HUES6 (cell line): ENCODE results near the gene GPD2.

ENCODE experiments used
- H3K27ac ChIP-seq: 2 replicates; pipeline ENCODE4 v1.7.0; 2013; ENCODE audit warnings: low read depth, mild to moderate bottlenecking, low read length, inconsistent platforms
- H3K27me3 ChIP-seq: 2 replicates; pipeline ENCODE4 v1.6.1; 2013; ENCODE audit warnings: low read length; ENCODE audit not compliant: control insufficient read depth, insufficient read depth
- H3K36me3 ChIP-seq: 2 replicates; pipeline ENCODE4 v1.6.1; 2013; ENCODE audit warnings: low read length; ENCODE audit not compliant: control insufficient read depth, insufficient read depth
- H3K4me1 ChIP-seq: 2 replicates; pipeline ENCODE4 v1.6.1; 2013; ENCODE audit warnings: low read length; ENCODE audit not compliant: control insufficient read depth, insufficient read depth
- H3K4me3 ChIP-seq: 2 replicates; pipeline ENCODE4 v1.5.1; 2013; ENCODE audit warnings: low read depth, low read length
- H3K9ac ChIP-seq: one replicate; pipeline ENCODE4 v1.6.1; 2013; ENCODE audit warnings: mild to moderate bottlenecking, low read length
- H3K9me3 ChIP-seq: 2 replicates; pipeline ENCODE4 v1.6.1; 2013; ENCODE audit warnings: low read depth, low read length; ENCODE audit not compliant: control insufficient read depth, insufficient read depth

GPD2 gene

DNA sequence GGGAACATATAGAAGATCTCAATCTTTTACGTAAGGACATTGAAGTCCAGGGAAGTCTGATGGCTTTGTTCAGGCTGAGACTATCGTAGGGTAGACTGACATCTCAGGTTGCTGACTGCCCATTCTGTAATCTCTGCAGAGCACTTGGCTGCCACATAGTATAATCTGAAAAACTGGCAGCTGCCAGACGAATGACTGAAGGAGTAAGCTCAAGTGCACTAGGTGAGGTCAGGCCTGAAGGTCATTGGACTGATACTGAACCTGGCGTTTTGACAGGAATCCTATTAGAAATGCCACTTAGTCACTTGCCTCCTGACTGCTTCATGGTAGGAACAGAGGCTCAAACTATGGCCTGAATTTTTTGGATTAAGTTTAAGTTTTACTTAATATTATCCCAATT, 23.5 kb downstream of the GPD2 start:
- H3K9ac ChIP-seq: no peak overlapping the region
- 0 out of 2 replicates have a peak, but pooled peaks cover under 1% of the 10 kb centered on the region for H3K9me3 ChIP-seq
- no peaks in the 10 kb centered on the region for H3K27me3 ChIP-seq
- H3K36me3 ChIP-seq: no peaks in the 10 kb centered on the region
- H3K4me1 ChIP-seq: peaks cover 7% of the 10 kb centered on the region; the same call in 1 of the 2 replicates
- H3K27ac ChIP-seq: no peak overlapping the region
- H3K4me3 ChIP-seq: no peak overlapping the region

DNA sequence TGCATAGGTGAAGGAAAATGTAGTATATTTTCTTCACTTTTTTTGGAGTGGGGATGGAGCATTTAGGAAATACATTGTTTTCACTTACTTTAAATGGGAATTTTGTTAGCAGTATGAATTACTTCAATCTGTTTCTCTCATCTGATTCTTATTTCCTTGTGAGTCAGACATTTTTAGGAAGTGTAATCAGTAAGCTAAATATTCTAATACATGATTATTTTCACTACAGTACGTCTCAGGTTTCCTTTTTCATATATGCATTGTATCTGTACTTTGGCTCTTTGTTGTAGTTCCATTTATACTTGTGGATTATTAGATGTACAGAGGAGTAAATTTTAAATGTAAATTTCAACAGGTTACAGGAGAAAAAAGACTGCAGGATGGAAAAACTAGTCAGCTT, 27.9 kb downstream of the GPD2 start:
- Histone ChIP-seq H3K9ac (no peak overlapping the region), H3K27me3 (no peaks in the 10 kb centered on the region), H3K4me3 (no peak overlapping the region), H3K36me3 (no peaks in the 10 kb centered on the region), H3K4me1 (peaks cover 19% of the 10 kb centered on the region), H3K27ac (no peak overlapping the region), H3K9me3 (no peaks in the 10 kb centered on the region)

DNA sequence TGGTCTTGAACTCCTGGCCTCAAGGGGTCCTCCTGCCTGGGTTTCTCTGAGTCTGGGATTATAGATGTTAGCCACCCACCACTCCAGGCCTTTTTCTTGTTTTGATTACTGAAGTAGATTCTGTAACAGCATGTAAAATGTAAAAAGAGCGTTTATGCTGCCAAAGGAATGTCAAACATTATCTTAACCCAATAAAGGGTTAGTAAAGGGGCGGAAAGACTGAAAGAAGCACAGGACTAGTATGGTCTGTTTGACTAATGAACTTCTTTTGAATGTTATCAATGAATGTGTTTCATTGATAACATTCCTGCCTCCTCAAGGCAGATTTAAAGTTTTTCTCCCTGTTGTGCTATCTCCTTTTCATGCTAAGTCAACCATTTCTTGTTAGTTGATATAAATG, 29.4 kb downstream of the GPD2 start:
- Histone ChIP-seq H3K27me3 (no peaks in the 10 kb centered on the region), H3K9ac (no peak overlapping the region), H3K36me3 (no peaks in the 10 kb centered on the region), H3K27ac (0 out of 2 replicates have a peak overlapping the region, but pooled peaks have one; percentile 60), H3K4me1 (peaks cover 19% of the 10 kb centered on the region), H3K9me3 (no peaks in the 10 kb centered on the region), H3K4me3 (no peak overlapping the region)

DNA sequence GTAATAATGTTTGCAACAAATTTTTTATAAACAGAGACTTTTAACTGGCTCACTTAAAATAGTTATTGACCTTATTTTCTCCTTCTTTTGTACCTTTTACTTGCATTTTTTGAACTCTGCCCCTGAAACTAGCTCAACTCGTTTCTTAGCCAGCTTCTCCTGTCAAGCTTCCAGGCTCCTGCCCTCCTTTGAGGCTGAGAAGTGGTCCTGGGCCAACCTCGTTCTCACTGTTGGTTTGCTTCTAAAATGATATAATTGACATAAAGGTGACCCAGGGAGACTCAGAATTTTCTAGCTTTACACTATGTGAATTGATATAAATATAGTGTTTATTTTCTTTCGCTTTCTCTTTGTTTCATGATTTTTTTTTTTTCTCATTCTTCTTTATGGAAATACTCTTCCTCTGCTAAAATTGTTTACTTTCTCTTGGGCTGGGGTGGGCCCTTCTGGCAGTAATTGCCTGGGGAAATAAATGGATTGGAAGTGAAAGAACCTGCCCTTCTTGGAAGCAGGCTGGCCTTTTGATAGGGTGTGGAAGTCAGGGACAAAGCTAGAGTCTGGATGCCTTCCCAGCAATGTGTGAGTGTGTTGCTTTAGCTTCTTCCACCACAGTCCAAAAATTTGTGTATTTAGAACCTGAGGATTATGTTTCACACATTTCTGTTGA, 30.7 kb downstream of the GPD2 start:
- peaks cover 19% of the 10 kb centered on the region for H3K4me1 ChIP-seq
- H3K9ac ChIP-seq: no peak overlapping the region
- no peaks in the 10 kb centered on the region for H3K27me3 ChIP-seq

DNA sequence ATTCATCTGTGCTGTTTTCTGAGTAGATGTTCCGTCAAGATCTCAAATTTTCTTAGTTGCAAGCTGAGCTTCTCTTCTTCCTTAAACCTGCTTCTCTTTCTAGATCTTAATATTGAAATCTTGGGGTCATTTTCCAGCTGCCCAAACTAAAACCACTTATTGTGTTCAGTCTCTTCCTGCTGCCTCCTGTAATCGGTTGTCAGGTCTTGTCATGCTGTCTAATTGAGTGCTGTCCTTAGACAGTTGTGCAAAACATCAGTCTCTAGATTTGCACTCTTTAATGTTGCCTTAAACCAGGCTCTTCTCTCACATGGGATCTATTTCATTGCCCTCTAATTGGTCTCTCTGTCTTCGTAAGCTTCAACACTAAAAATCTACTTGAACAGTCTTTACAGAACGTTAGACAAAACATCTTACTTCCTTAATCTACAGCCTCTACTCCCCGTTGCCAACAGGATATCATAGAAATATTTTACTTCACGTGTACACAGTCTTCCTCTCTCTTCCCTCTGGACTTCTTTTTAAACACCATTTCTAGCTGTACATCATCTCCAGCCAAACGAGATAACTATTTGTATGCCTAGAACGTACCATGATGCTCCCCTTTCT, 34.9 kb downstream of the GPD2 start:
- H3K36me3 ChIP-seq: no peaks in the 10 kb centered on the region
- peaks cover 16% of the 10 kb centered on the region for H3K4me1 ChIP-seq
- no peak overlapping the region for H3K9ac ChIP-seq
- no peak overlapping the region for H3K4me3 ChIP-seq
- no peaks in the 10 kb centered on the region for H3K27me3 ChIP-seq
- H3K27ac ChIP-seq: no peak overlapping the region
- H3K9me3 ChIP-seq: no peaks in the 10 kb centered on the region

More for the DNA sequence above, 30.7 kb downstream of the GPD2 start:
- Histone ChIP-seq H3K27ac (no peak overlapping the region), H3K9me3 (no peaks in the 10 kb centered on the region), H3K4me3 (no peak overlapping the region), H3K36me3 (no peaks in the 10 kb centered on the region)

DNA sequence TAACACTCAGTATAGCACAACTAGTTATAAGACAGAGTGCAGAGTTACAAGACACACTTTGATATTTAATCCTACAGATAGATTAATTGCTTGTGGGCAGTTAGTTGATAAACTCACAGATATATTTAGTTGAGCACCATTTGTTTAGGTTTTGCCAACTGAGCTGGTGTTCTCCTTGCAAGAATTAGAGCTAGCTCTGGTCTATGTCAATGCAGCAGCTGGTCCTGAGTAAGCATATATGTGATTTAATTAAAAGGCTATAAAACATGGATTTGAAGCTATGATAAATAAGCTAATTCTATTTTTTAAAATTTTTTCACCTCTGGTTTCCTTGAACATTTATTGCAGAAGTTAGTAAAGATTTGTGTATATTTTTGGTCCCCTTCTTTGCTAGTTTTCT, 35.6 kb downstream of the GPD2 start:
- no peak overlapping the region for H3K27ac ChIP-seq
- peaks cover 16% of the 10 kb centered on the region for H3K4me1 ChIP-seq
- no peaks in the 10 kb centered on the region for H3K36me3 ChIP-seq
- no peaks in the 10 kb centered on the region for H3K9me3 ChIP-seq
- no peak overlapping the region for H3K4me3 ChIP-seq
- H3K27me3 ChIP-seq: no peaks in the 10 kb centered on the region
- no peak overlapping the region for H3K9ac ChIP-seq

DNA sequence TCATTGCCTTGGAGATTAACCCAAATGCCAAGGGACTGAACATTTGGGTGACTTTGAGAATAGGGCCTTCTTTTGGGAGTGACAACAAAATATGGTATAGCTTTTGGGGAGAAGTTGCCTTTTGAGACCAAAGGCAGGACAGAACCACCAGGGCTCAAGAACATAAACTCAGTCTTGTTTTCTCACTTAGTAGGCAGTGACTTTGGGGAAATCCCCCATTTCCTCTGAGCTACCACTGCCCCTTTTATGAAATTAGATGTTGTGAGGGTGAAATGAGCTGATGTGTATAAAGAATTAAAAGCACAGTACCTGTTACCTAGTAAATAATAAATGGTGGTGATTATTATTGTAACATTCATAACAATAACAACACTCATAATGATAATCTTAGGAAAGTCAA, 36.5 kb downstream of the GPD2 start:
- Histone ChIP-seq H3K27ac (no peak overlapping the region), H3K4me1 (peaks cover 7% of the 10 kb centered on the region), H3K9me3 (no peaks in the 10 kb centered on the region), H3K9ac (no peak overlapping the region), H3K27me3 (no peaks in the 10 kb centered on the region), H3K4me3 (no peak overlapping the region), H3K36me3 (no peaks in the 10 kb centered on the region)

DNA sequence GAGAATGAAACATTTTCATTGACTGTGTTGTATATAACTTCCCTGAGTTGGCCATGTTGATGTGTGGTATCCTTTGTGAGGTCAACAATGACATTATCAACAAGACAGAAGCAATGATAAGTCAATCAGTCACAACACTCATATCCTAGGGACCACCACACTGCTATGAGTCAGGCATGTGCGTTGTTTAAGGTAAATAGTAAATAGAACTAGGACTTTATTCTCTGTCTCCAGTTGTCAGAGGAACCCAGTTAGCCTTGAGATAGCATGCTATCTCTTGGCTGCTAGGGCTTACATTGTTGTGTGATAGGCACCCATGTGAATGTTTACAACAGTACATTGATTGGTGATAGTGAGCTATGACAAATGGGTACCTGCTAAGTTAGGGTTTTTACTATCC, 37.3 kb downstream of the GPD2 start:
- H3K27ac ChIP-seq: no peak overlapping the region
- H3K9ac ChIP-seq: no peak overlapping the region
- H3K4me1 ChIP-seq: no peaks in the 10 kb centered on the region; the same call in 1 of the 2 replicates
- no peak overlapping the region for H3K4me3 ChIP-seq
- no peaks in the 10 kb centered on the region for H3K36me3 ChIP-seq
- no peaks in the 10 kb centered on the region for H3K9me3 ChIP-seq
- H3K27me3 ChIP-seq: no peaks in the 10 kb centered on the region

DNA sequence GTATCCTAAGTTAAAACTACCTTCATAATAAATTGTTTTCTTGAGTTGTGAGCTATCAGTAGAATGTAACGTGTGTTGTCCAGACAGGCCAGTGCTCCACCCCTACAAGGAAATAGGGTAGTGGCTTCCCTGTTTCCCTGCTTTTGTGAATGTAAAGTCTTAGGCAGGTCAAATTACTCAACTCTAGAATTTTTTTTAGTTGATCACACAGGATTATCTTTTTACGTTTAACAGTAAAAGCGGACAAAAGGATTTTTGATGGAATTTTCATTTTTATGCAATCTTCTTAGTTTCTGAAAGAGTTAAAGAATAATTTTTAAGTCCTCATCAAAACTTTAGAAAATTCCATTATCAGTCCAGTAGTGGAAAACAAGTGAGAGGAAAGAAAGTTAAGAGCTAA, 38.2 kb downstream of the GPD2 start:
- Histone ChIP-seq H3K27ac (no peak overlapping the region), H3K4me1 (no peaks in the 10 kb centered on the region), H3K36me3 (no peaks in the 10 kb centered on the region), H3K9me3 (no peaks in the 10 kb centered on the region), H3K27me3 (no peaks in the 10 kb centered on the region), H3K4me3 (no peak overlapping the region), H3K9ac (no peak overlapping the region)

DNA sequence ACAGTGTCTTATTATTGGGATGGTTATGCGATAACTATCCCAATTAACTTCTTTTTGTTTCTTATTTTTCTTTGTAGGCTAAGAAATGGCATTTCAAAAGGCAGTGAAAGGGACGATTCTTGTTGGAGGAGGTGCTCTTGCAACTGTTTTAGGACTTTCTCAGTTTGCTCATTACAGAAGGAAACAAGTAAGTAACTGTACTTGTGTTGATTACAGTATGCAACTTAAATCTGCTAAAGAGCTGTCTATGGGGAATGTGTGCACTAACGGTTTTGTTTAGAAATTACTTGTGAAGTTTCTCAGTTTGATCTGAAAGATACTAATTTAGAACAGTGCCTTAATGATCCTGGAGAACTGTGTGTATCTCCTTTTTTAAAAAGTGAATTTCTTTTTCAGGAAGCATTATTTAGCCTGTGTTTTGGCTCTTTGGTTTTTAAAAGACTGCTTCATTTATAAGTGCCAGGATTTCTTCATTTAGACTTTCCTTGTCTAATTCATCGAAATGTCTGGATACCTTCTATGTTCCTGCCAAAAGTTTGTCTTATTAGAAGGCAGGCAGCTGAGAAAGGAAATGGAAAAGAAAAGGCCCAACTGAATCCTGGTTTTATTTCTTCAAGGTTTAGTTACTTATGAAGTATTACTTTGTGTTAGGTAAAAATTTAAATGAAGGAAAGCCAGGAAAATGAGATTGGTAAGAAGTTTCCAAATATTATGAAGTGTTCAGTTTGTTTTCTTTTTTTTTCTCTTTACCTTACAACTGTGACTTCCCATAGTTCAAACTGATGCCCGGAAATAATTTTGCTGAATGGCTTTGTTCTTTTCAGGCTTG, 40.1 kb downstream of the GPD2 start:
- H3K27ac ChIP-seq: no peak overlapping the region; the same call in 1 of the 2 replicates
- no peaks in the 10 kb centered on the region for H3K27me3 ChIP-seq
- H3K36me3 ChIP-seq: no peaks in the 10 kb centered on the region
- no peaks in the 10 kb centered on the region for H3K9me3 ChIP-seq
- no peak overlapping the region for H3K4me3 ChIP-seq
- no peak overlapping the region for H3K9ac ChIP-seq
- H3K4me1 ChIP-seq: no peaks in the 10 kb centered on the region

DNA sequence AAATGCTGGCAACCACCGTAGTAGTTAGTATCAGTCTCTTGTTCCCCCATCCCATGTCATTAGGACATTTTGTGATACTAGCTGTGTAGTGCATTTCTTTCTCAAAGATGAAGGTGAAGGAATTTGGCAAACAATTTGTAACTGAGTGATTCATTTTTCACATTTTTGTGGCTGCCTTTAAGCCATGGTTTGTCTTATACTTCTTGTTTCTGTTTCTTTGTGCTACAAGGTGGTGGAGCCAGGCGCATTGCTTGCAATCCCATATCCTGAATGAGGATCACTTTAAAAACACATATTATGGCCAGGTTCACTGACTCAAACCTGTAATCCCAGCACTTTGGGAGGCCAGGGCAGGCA, 40.6 kb downstream of the GPD2 start:
- no peaks in the 10 kb centered on the region for H3K4me1 ChIP-seq
- no peak overlapping the region for H3K27ac ChIP-seq
- no peaks in the 10 kb centered on the region for H3K36me3 ChIP-seq
- H3K27me3 ChIP-seq: no peaks in the 10 kb centered on the region
- H3K9ac ChIP-seq: no peak overlapping the region
- no peak overlapping the region for H3K4me3 ChIP-seq
- no peaks in the 10 kb centered on the region for H3K9me3 ChIP-seq
